AG10803 (cell line): Measurements from ENCODE around the gene AFF3.

Source experiments
- DNase-seq: peaks from one replicate; pipeline ENCODE4 v3.0.0; 2010; ENCODE audit warnings: low read depth
- H3K4me3 ChIP-seq: 2 replicates; pipeline ENCODE4 v1.5.1; 2011; ENCODE audit warnings: mild to moderate bottlenecking, low read length, control low read depth
- TF ChIP-seq, protein P1 (sequence below): conservative IDR thresholded peaks from 2 replicates; pipeline ENCODE4 v1.5.1; 2011; ENCODE audit warnings: mild to moderate bottlenecking, low read length, control low read depth, inconsistent platforms

The AFF3 gene

DNA sequence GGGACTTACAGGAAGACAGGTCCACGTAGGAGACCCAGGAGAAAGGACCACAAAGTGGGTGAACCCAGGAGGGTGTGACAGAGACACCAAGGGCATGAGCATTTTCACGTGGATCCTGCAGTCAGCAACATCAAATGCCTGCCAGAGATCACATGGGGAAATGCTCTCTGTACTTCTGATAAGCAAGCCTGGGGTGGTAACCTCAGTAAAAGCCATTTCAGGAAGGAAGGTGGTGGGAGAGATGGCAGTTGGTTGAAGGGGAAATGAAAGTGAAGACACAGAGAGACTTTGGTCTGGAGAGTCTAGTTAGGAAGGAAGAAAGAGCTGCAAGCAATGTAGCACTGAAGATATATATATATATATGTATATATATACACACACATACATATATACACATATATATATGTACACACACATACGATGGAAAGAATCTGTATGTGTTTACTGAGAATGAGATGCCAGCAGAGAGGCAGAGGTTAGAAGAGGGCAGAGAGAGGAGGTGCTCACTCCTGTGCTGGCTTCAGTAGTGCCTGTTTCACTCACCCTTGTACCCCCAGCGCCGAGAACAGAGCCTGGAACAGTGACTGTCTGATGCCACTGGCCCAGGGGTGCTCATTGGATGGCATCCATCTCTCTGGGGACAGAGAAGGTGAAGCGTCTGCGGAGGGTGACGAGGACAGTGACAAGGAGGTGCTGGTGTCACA, 314.9 kb downstream of the AFF3 start:
- DNase-seq = no peak
- TF ChIP-seq, protein P1, sequence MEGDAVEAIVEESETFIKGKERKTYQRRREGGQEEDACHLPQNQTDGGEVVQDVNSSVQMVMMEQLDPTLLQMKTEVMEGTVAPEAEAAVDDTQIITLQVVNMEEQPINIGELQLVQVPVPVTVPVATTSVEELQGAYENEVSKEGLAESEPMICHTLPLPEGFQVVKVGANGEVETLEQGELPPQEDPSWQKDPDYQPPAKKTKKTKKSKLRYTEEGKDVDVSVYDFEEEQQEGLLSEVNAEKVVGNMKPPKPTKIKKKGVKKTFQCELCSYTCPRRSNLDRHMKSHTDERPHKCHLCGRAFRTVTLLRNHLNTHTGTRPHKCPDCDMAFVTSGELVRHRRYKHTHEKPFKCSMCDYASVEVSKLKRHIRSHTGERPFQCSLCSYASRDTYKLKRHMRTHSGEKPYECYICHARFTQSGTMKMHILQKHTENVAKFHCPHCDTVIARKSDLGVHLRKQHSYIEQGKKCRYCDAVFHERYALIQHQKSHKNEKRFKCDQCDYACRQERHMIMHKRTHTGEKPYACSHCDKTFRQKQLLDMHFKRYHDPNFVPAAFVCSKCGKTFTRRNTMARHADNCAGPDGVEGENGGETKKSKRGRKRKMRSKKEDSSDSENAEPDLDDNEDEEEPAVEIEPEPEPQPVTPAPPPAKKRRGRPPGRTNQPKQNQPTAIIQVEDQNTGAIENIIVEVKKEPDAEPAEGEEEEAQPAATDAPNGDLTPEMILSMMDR = no peak
- no peak overlapping the region for H3K4me3 ChIP-seq

- H3K4me3 ChIP-seq = no peak overlapping the region
- DNase-seq = no peak
- TF ChIP-seq, protein P1 = no peak
Observed at GRCh38 chr2:99825630-99826029, 316.8 kb downstream of the AFF3 start.

DNA sequence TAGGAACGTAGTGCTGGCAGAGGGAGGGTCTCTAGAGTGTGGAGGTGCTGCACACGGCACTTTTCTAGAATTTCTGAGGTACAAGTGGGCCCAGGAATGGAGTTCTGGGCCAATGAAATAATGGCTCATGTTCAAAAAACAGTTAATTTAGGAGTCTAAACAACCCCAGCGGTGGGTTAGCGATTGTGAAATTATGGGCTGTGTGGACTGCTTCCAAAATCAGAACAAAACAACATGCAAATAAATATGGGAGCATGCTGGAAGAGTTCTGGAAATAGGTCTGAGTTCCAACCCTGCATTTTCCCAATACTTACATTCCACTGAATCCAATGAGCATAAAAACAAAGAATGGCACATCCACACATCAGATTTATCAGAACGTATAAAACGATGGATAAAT, 317.6 kb downstream of the AFF3 start:
- no peak overlapping the region for H3K4me3 ChIP-seq
- peak; percentile 25 for DNase-seq
- TF ChIP-seq, protein P1 = no peak

GRCh38 chr2:99822474-99823207, 319.7 kb downstream of the AFF3 start:
- H3K4me3 ChIP-seq = no peak overlapping the region
- DNase-seq = no peak

GRCh38 chr2:99821984-99822383, 320.4 kb downstream of the AFF3 start:
- no peak for DNase-seq
- TF ChIP-seq, protein P1 = no peak
- no peak overlapping the region for H3K4me3 ChIP-seq

More at GRCh38 chr2:99822474-99823207, 319.7 kb downstream of the AFF3 start:
- TF ChIP-seq, protein P1 = no peak

- DNase-seq = peak; percentile 51
- H3K4me3 ChIP-seq = no peak overlapping the region
- TF ChIP-seq, protein P1 = no peak
Observed at GRCh38 chr2:99821572-99821971, 320.8 kb downstream of the AFF3 start.

DNA sequence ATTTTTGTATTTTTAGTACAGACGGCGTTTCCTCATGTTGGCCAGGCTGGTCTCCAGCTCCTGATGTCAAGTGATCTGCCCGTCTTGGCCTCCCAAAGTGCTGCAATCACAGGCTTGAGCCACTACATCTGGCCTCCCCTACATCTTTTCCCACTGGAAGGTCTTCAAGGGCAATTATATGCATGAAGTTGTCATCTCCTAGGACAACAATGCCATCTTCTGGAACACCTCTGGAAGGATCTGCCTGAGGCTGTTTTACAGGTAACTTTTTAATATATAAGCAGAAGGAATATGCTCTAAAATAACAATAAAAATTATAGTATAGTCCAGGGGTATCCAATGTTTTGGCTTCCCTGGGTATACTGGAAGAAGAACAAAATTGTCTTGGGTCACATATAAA, 321.4 kb downstream of the AFF3 start:
- peak; percentile 24 for DNase-seq
- no peak overlapping the region for H3K4me3 ChIP-seq
- TF ChIP-seq, protein P1 = peak; percentile 40
